Measurements from ENCODE around the gene UBE3C.
"Not testable (repeated sequence)": the region's sequence is repeated elsewhere in the genome, so short reads cannot be mapped to it uniquely, and the experiment has no call there.

Gene UBE3C

DNA sequence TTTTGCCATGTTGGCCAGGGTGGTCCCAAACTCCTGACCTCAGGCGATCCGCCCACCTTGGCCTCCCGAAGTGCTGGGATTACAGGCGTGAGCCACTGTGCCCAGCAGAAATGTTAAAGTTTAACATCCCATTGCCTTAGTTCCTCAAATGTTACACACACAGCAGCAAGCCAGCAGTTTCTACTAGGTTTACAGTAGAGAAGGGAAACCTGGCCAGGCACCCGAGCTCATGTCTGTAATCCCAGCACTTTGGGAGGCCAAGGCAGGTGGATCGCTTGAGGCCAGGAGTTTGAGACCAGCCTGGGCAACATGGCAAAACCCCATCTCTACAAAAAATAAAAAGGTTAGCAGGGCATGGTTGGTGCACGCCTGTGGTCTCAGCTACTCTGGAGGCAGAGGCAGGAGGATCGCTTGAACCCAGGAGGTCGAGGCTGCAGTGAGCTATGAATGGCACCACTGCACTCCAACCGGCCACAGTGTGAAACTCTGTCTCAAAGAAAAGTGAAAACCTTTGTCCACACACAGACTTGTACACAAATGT, 135.4 kb downstream of the UBE3C start:
- DNase-seq = not testable (repeated sequence)

DNA sequence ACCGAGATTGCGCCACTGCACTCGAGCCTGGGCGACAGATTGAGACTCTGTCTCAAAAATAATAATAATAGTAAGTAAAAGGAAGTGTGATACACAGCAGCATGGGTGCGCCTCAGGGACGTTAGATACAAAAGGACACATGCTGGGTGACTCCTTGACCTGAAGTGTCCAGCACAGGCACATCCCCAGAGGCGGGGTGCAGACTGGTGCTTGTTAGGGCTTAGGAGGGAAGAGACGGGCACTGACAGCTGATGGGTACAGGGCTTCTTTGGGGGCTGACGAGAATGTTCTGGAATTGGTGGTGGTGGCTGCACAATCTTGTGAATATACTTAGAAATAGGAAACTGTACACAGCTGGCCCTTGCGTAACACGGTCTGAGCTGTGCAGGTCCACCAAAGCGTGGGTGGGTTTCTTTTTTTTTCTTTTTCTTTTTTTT, 136.3 kb downstream of the UBE3C start:
- DNase-seq = no peak

DNA sequence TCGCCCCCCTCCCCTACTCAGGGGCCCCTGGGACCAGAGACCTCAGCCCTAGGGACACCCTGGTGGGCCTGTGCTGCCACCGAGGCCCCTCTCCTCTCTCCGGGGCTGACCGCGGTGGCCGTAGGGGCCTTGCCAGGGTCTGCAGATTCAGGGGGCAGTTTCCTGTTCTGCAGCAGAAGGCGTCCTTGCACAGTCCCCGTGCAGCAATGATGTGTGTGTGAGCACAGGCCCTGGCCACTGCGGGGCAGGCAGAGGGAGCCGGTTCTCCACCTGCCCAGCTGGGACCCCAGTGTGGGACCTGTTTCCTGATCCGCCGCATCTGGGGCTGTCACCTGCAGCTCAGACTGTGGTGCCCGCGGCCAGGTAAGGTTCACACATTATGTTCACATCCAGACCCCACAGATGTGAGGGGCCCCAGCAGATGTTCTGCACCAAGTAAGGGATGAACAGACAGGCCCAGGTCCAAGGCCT, 137.4 kb downstream of the UBE3C start:
- DNase-seq = no peak

DNA sequence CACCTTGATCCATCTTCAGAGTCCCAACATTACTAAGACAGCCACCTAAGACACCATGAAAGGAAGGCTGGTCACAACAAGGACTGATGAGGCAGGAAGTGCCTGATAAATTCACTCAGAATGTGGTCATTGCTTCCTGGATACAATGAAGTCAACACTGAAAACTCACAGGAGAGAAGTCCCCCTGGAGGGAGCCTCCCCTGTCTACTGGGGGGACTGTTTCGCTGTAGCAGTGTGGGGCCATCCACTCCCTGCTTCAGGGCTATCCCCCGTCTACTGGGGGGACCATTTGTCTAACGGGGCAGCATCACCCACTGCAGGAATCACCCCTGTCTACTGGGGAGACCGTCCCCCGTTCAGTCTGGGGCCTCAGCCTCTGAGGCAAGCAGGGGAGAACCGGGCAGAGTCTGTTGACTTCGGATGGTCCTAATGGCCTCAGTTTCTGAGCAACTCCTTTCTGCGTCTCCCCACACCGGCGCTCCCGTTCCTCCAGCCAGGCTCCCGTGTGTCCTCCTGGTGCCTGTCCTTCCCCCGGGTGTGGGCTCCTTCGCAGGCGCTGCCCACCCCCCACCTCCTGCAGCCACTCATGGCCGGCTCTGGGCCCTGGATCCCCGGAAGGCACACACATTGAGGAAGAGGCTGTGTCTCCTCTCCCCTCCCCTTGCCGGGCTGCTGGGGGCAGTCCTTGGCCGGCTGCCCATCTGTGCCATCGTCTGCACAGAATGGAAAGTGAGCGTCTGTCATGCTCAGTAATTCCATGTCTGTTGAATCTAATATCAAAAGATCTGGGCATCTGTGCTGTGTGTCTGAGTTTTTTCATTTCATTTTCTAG, 138.2 kb downstream of the UBE3C start:
- DNase-seq = peak; percentile 48

DNA sequence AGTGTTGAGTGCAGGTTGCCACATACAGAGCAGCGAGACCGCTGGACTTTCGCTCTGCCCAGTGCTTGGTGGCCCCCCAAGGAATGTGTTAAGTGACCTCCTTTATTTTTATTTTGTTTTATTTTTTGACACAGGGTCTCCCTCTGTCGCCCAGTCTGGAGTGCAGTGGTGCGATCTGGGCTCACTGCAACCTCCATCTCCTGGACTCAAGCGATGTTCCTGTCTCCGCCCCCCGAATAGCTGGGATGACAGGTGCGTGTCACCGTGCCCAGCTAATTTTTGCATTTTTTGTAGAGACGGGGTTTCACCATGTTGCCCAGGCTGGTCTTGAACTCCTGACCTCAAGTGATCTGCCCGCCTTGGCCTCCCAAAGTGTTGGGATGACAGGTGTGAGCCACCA, 138.8 kb downstream of the UBE3C start:
- not testable (repeated sequence) for DNase-seq

DNA sequence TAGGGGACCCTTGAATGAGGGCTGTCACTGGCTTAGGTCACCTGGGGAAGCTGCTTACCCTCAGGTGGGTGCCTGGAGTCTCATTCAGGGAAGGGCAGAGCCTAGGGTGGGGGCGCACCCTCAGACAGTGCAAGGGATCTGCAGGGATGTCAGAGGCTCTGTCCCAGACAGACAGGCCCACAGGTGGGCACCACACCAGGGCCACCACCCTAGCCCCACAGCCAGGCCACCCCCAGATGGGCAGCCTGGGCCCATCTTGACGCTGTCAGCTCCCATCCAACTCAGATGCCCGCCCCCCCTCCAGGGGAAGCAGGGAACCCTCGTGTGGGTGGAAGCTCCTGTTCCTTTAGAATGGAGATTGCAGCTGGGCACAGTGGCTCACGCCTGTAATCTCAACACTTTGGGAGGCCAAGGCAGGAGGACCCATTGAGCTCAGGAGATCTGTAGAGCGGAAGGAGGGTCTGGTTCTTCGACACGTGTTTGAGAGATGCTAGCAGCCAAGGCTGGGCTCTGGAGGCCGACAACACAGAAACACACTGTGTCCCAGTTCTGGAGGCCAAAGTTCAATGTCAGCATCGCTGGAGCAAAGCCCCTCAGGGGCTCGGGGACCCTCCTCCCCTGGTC, 139.6 kb downstream of the UBE3C start:
- DNase-seq = no peak

DNA sequence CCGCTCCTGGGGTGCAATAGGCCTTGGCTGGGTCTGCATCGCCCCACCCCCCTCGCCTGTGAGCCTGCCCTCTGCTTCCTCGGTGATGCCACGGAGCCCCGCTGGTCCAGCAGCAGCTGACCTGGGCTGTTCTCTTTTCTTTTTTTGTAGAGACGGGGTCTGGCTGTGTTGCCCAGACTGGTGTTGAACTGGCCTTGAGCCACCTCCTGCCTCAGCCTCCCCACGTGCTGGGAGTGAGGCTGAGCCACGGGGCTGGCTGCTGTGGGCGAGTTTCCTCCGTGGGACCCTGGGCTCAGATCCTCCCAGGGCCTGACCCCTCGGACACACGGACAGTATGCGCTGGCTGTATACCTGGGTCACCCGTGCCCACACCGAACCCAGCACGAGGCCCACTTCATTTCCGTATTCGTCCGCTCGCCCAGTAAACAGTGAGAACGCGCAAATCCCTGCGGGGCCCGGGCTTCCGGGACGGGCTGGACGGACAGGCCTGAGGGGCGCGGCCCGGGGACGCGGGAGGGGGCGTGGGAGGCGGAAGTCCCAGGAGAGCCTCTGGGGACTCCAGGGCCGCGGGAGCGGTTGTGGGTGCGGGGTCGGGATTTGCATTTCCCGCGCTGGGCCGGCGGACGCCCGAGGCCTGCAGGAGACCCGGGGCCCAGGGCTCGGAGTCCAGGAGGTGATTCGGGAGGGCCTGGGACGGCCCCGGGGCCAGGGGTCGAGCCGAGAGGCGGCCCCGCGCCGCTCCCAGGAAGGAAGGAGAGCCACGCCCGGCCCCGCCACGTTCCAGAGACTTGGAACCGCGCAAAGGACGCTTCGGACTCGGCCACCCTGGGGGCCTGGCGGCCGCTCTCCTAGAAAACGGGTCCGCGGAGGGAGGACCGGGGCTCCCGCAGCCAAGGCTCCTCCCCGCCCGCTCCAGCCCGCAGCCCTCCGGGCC, 140.3 kb downstream of the UBE3C start:
- peak; percentile 40 for DNase-seq

DNA sequence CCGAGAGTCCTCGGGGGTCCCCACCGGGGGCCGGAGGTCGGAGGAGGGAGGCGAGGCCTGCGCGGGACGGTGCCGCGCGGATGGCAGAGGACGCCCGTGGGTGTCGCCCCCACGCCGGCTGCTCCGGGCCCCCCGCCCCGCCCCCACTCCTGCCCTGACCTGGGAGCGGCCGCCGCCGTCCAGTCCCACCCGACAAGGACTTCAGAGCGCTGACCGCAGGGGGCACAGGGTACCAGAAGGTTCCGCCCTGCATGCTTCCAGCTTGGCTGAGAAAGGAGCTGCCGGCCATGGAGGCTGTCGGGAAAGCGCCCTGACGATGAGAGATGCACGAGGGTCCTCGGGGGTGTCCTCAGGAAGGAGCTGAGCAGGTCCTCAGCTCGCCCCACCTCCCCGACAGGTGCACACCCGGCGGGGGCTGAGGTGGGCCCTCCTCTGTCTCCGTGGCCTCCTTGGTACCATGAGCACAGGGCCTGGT, 141.1 kb downstream of the UBE3C start:
- DNase-seq = no peak

DNA sequence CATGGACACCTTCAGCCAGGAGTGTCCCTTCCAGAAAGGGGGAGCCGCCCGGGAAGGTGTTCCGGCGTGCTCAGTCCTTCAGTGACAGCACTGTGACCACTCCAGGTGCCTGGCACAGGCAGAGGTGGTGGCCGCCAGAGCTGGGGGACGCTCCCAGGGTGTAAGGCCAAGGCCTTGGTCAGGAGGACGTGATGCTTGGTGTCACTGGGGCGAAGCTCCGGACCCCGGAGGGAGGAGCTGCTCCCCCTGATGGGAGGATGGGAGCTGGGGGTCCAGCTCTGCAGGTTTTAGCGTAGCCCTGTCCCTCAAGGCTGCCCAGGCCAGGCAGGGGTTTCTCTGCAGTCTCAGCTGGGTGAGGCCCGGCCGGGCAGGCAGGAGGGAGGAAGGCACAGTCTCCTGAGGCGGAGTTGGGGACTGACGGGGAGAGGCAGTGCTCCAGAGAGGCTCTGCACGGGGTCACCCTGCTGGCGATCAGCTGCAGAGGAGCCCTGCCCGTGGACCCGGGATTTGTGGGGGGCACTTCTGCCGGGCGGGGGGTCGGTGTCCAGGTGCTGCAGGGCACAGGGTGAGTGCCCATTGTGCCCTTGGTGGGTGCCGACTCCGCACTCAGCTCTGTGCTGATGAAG, 141.6 kb downstream of the UBE3C start:
- no peak for DNase-seq

DNA sequence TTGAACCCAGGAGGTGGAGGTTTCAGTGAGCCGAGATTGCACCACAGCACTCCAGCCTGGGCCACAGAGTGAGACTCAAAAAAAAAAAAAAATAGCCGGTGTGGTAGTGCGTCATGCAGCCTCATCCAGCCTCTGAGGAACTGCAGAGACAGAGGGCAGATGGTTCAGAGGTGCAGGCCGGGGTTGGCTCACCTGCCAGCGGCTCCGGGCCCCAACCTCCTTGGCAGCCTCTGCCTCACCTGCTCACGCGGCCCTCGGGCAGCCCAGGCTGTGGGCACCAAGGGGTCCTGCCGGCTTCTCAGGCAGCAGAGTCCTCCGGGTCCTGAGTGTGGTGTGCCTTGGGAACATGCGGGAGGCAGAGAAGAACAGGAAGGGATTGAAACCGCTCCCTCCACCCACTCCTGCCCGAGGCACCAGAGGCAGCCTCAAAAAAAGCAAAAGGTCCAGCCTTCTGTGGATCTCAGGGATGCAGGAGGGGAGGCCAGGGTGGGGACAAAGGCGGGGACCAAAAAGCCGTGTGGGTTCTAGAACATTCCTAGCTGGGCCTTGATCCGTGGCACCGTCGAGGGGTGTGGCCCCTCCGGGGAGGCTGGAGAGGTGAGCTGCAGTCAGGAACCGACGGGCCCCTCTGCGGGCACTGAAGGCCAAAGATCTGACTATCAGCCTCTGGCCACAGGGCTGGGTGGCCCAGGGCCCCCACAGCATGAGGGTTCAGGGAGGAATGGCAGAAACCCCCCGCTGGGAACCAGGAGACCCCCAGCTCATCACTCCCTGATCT, 142.7 kb downstream of the UBE3C start:
- DNase-seq = no peak

DNA sequence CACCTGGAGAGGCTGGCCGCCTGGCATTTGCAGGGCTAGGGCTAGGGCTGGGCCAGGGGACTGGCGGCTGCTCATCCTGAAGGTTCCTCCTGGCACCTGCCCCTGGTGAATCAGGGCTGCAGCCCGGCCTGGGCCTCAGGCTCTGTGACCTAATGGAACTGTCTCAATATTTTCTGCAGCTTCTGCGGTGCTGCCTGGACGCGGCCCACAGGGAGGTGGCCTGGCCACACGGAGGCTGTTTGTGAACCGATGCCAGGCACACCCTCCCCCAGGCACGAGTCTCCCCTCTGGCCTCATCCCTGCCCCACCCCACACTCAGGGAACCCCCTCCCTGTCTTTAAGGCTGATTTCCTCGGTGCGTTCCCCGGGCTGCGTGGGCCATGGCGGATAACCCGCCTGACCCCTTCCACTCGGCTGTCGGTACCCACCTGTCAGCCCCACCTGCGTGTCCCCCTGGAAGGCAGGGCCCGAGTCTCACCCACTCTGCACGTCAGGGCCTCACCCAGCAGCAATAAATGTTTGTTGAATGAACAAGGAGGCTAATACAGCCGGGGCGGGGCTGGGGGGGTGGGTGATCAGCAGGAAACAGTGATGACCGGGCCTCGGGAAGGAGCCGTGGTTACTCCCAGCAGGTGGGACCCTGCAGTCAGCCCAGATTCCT, 143.5 kb downstream of the UBE3C start:
- no peak for DNase-seq

DNA sequence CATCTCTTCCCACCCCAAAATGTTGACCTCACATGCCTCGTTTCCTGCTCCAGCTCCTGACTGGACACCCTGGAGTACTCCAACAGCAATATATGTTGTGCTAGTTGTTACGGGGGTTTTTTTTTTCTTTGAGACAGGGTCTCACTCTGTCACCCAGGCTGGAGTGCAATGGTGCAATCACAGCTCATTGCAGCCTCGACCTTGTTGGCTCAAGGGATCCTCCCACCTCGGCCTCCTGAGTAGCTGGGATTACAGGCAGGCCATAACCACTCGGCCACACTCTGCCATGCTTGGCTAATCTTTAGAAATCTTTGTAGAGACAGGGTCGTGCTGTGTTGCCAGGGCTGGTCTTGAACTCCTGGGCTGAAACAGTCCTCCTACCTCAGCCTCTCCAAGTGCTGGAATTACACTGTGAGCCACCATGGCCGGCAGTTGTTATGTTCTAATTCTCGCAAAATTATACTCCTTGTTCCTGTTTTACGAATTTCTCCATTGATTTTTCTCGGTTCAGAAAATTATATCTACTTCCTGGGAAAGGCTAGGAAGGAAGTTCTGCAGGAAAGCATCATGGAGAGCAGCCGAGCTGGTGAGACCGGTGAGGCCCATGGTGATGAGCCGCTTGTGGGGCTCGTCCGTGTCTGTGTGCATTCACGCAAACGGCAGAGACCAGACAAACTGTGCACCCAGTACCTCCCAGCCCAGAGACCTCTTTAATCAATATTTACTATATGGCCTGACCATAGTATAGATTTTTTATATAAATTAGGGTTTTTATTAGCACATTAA, 145.7 kb downstream of the UBE3C start:
- DNase-seq = no peak

DNA sequence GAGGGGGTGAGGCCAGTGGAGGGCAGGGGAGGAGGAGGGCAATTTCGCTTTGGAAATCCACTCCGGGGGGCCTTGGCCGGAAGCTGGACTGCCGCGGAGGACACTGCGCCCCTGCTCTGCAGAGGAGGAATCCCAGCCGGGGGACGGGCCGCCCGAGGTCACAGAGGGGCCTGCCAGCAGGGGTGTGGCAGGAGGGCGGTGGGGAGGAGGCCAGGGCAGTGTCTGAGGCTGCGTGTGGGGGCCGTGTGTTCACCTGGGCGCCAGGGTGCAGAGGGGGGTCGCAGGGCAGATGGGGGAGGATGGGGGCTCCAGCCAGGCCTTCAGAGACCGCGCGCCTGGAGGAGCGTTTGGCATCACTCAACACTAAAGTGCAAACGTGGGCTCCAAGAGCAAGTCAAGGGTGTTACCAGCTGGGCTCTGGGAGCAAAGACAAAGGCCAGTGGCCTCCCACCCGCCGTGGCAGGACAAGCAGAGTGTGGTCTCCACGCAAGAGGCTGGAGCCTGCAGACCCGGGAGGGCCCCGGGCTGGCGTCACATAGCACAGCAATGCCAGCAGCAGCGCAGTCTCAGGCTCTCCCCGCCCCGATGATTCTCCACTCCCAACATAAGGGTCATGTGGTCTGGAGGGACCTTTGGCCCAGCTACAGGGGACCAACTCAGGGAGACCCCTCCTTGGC, 152.8 kb downstream of the UBE3C start:
- no peak for DNase-seq

DNA sequence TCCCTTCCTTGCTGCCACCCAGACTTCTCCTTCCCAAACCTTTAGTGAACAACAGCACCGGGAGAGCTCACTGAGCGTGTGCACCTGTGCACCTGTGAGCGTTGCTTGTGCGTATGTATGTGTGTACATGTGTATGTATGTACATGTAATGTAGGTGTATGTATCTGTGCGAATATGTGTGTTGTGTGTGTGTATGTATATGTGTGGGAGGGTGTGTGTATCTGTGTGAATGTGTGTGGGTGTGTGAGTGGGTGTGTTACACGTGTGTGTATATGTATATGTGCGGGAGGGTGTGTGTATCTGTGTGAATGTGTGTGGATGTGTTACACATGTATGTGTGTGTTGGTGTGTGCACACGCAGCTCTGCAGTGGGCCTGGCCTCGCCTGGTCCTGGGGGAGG, 153.5 kb downstream of the UBE3C start:
- no peak for DNase-seq

DNA sequence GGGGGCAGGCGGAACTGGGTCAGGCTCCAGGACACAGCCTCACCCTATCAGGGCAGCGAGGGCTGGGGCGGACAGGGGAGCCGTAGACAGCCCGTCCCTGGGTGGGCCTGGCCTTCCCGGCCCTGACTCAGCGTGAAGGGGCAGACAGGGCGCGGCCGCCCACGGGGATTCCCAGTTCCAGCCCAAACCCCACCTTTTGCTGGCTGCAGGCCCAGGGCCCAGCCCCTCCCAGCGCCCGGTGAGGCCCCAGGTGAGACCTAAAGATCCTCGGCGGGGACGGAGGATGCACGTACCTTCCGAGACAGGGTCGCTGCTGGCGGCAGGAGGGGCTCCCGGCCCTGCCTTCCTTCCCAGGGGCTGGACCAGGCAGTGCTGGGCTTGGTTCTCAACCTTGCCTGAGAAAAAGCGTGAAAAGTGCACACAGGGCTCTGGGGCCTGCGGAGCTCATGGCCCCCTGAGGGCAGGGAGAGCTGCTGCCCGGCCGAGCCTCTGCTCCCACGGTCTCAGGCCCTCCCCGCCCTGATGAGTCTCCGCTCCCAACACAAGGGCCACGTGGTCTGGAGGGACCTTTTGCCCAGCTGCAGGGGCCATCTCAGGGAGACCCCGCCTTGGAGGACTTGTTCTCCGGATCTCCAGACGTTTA, 154.2 kb downstream of the UBE3C start:
- no peak for DNase-seq

DNA sequence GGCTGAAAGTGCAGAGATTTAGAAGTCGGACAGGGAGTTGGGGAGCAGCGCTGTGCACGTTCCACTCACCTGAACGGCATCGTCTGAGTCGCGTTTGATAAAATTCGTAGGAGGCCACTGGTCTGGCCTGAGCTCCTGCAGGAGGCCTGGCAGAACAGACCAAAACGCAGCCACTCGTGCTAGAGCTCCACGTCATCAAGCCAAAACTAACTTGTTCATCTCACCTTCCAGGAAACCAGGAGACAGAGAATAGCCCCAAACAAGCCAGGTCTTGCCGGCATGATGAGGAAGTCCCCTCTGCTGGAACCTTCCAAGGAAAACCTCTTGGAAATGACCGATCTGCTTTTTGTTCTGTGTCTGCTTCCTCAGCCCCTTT, 154.7 kb downstream of the UBE3C start:
- DNase-seq = no peak

DNA sequence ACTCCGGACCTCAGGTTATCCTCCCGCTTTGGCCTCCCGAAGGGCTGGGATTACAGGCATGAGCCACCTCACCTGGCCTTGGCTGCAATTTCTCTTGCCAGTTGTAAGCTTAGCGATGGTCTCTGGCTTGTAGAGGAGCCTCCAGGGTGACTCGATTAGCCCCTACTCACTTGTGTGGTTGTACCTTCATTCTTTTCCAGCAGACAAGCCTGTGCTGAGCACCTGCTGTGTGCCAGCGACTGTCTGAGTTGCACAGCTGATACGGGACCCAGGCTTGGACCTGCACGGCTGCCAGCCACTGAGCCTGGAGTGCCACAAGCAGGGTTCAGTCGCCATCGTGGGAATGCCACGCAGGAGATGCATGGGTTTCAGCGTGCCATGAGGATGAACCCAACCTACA, 156.0 kb downstream of the UBE3C start:
- no peak for DNase-seq

DNA sequence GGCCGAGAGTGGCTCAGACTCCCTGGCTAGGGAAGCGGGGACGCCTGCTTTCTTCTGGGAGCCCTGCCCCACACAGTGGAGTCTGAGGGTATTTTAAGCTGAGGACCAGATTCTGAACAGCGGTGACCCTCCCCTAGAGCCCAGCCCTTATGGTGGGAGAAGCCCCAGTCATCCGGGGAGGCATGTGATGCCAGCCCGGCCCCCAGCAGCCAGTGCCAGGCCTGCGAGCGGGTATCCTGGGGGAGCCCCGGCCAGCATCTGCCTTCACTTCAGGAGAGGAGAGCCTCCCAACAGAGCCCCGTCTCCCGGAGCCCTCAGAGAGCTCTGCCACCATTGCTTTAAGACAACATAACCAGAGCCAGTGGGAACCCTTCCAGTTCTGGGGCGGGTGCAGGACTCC, 156.6 kb downstream of the UBE3C start:
- no peak for DNase-seq

DNA sequence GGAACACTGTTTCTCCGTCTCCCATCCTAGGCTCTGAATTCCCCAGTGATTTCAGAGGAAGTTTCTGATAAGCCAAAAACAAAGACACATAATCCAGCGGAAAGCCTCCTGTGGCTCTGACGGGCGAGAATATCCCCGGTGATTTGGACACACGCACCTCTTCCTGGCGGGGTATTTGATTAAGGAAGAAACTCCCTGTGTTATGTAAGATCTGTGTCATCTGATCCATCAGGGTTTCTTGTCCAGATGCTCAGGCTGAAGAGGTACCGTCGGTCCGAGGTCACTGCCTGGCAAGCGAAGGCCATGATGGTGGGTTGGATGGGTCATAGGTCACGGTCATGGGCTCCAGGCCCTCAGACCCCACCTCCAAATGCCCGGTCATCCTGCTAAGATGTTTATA, 158.5 kb downstream of the UBE3C start:
- DNase-seq = no peak
